ENCODE measurements around the gene TUBE1.

The TUBE1 gene

DNA sequence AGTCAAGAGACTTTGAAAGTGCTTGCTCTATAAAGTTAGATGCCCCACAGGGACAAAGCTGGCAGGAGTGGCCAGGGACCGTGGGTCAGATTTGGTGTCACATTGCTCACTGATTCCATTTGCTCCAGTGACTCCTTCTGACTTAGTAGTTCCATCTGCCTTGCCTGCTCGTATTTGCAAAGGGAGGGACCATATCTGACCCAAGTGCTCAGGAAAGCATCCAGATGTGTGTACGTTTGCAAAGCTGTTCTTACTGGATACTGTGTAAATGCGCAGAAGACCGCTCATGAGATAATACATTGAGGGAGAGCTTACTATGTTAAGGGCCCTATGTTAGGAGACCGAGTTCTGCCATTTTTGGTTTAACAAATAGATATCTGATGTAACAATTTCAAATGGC, 54.6 kb downstream of the TUBE1 start:
- no peak for DNase-seq

DNA sequence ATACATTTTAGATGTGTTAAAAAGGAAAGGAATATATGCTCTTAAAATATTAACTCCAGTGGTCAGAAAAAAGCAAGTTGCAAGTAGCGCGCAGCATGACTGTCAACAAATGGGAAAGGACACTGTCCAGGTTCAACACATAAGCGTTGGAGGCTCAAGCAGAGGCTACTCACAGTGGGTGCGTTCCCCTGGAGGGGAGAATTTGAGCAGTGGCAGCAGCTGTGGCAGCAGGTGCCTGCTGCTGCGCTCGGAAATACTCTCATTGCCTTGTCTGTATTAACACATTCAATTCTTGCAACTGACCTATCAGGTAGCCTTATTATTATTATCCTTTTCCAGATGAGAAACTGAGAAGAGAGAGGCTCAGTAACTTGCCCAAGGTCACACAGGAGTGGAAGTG, 55.3 kb downstream of the TUBE1 start:
- no peak for DNase-seq

DNA sequence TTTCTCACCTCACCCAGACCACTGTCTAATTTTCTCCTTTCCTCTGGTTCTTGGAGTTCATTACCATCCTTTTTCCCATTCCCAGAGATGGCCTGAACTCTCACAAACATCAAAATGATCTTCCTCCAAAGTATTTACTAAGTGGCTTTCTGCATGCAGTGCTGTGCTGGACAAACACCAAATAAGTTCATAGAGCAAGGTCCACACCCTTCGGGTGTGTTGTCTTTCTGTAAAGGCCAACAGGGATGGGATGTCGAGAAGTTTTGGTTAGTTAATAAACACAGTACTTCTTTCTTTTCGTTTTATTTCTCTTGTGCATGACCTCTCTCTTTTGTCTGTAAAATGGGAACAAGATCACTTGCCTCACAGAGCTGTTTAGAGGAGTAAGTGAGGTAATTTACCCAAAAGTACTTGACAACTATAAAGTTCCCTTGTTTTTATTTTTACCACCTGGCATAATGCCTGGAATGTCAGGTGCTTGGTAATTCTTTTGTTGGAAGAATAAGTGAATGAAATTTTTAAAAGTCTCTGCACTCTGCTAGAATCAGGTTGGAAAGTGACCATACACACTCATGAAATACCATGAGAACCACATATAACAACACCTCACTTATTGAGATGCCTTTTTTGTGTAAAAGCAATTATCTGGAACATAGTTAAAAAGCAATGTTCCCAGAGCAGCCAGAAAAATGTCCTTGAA, 56.2 kb downstream of the TUBE1 start:
- DNase-seq: no peak

DNA sequence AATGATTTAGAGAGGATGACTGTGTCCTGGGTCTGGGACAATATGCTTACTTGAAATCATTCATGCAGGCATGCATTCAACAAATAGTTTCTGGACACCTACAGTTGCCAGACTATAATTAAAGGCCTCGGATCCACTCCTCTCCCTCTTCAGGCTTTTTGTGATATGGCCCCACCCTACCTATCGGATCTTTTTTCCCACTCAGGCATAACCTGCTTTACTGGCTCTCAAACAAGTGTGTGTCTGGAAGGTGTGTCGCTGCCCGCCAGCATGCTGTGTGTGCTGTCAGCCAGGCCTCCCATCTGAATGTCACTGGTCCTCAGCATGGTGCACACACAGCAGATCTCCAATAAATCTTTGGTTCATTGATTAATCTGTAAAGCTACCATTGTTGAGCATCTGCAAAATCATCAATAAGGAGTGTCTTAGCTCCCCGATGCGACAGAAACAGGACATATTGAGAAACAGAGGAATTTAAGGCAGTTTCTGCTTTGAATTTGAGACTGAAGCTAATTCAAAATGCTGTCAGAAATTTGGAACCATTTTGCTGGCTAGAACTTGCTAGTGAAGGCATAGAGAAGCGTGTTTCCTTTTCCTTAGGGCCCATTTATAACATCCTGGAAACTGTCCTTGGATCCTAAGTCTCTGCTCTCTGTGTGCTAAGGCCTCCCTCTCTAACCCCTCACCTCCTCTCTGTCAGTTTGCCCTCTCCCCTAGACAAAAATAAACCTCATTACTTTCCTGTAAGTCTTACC, 56.9 kb downstream of the TUBE1 start:
- no peak for DNase-seq

DNA sequence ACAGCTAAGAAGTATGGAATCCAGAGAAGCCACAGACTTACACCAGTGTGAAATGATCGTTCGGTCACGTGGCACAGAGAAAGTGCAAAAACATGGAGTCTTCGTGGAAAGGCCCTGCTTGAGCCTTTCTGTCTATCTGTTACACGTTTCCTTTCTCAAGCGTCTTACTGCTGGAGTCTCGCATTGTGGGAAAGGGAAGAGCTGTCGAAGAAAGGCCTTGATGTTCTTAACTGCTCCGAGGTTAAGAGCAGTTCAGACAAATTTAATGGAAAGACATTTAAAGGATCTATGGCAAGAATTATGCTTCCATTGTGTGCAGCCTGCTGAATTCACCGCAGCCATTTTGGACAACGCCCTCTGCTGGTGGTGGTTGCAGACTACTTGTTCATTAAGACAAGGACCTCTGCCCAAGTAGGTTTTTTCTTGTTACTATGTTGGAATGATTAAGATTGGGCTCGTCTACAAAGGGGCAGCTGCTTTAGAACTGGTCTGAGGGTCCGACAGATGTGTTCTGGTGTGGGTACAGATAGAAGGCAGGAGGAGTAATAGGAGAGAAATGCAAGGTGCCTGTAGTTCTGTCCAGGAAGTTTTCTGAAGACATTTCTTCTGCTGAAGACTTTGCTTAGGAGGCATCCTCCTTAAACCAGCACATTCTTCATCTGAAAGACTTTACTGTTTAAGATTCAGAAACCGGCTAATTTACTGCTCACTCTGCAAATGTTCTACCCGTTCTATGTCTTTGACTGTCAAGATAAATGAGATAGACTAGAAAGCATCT, 58.0 kb downstream of the TUBE1 start:
- DNase-seq: peak; percentile 77

DNA sequence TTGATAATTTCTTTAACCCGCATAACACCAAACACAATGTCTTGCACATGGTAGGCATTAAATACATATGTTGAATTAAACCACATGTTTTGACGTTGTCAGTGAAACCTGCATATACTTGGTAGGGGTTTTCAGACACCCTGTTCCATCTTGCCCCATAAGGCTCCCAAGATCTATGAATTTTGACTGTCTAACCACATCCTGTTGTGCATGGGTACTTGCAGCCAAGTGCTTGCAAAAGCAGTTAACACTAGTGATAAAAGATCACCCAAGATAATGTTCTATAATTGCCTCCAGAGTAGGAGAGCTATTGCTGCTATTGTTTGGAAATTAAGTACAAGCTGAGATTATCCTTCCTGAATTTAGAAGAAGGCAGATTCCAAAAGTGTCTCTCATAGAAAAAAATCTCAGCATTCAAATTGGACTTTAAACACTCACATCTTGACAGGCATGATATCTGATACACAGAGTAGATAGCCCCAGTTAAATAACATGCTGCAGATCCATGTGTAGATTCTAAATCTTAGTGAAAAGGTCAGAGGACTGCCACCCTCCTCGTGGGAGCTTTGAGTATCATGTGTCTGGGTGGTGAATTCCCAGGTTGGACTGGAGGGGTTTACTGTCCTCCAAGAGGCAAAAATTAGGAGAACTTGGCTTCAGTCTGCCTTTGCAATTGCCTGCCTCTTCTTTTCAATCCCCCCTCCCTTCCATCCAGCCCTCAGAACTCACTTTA, 59.2 kb downstream of the TUBE1 start:
- DNase-seq: no peak

DNA sequence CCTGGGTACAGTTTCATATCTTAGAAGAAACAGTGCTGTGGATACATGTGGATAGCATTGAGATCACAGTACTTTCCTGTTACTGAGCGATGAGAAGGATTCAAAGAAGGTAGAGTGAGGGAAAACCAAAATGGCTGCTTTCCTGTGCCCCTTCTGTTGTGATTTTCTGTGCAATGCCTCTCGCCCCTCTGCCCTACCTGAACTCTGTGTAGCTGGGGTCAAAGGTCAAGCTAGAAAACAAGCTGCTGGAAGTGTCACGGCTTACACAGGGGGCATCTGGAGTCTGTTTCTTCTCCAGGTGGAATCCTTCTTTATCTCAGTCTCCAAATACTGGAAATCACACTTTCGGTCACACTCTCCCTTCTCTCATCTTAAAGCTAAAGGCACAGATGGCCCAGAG, 60.3 kb downstream of the TUBE1 start:
- DNase-seq: no peak

DNA sequence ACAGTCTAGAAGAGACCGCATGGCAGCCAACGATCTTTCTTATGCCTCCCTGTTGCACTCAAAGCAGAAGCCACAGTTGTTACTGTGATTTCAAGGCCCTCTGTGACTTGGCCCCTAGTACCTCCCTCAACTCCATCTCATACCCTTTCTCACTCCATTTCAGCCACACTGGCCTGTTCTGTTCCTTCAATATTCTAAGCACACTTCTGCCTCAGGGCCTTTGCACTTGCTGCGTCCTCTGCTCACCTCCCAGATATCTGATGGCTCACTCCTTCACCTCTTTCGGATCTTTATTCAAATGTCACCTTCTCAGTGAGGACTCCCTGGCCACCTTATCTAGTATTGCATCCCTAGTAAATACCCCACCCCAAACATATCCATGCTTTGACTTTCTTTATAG, 62.8 kb downstream of the TUBE1 start:
- DNase-seq: no peak

DNA sequence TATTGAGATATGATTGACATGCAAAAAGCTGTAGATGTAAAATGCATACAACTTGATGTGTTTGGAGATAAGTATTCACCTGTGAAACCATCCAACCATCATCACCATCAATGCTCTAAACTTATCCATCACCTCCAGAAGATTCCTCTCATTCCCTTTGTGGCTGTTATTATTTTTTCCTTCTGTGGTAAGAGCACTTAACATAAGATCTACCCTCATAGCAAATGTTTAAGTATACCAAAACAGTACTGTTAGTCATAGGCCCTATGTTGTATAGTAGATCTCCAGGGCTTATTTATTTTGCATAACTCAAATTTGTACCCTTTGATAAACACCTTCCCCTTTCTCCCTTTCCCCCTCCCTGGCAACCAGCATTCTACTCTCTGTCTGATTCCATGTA, 64.5 kb downstream of the TUBE1 start:
- no peak for DNase-seq

DNA sequence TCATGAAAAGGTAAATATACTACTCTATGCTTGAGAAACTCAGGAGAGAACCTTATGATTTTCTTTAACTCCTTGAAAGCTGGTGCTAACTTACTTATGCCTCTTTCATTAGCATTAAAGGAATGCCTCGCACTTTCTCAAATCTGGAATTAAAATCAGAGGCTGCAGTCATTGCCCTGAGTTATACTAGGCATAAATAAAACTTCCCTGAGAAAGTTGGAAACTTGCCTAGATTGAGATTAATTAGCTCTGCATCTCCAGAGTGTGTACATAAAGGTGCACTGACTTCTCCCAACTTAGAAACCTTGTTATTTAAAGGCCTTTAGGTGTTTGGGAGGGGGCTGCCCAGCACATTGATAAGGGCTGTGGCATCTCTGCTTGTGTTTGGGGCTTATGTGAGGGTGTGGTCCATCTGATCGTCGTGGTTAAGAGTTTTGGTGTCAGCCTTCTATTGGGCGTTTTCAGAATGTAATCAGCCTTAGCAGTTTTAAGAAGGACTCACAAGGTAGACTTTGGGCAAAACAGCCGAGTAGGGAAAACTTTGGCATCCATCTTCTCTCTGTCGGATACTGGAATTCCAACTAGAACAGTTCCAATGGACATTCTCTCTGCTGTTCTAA, 65.5 kb downstream of the TUBE1 start:
- no peak for DNase-seq
